ENCODE data around the gene DGKB. TPM values are rescaled to one million over a fixed set of nuclear protein-coding genes. Genes with fewer than 3 reads are reported as not detected.

Gene DGKB
- total RNA-seq, 1 donor from 2014 or later, result not detected

DNA sequence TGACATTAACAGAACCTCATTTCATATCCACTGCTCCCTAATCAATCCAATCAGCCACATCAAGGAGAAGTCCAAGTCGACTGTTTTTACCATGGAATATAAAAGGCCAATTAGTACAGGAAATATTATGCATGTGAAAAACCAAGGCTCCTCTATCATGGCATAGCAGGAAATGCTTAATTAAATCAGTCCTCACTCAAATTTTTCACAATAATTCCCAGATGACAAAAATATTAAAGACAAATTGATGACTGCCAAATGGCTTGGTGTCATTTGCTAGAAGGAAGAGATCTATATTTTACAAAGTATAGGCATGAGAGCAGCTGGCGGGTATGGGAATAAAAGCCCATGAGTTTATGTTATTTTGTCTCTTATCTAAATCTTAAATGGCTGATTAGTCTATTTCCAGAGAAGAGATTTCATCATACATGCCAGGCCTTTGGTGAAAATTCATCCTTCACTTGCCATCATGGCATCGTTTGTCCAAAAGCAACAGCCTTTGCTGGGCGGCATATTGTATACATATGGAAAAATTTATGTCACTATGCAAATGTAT, 219.6 kb downstream of the DGKB start:
- no peaks in the 10 kb centered on the region for H3K4me1 Mint-ChIP-seq (ENCODE audit: low read depth)
- H3K27ac Mint-ChIP-seq, result no peak overlapping the region
- H3K36me3 Mint-ChIP-seq (ENCODE audit: low read depth), result no peaks in the 10 kb centered on the region
- intact Hi-C loops (cut with micrococcal nuclease), result no loop called here
- no peak for DNase-seq (ENCODE audit: low spot score)
- H3K4me3 Mint-ChIP-seq, result no peak overlapping the region
- H3K27me3 Mint-ChIP-seq (ENCODE audit: insufficient read depth), result no peaks in the 10 kb centered on the region
- no peaks in the 10 kb centered on the region for H3K9me3 Mint-ChIP-seq

DNA sequence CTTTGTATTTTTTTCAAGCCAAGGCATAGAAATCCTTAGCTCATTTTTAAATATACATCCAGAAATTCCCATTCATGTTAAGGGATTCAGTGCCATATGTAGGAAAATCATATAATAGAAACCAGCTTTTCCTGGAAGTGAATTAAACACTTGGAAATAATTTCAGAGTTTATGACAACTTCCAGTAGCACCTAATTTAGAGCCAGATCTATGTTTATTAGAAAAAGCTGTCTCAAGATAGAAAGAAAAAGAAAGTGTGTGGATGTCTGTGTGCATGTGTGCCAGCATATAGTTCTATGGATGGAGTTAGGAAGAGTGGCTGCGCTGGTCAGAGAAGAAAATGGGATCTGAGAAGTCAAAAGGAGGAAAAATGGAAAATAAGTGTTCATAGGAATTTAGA, 225.7 kb downstream of the DGKB start:
- DNase-seq (ENCODE audit: low spot score), result no peak
- Mint-ChIP-seq H3K4me3 (no peak overlapping the region), H3K9me3 (no peaks in the 10 kb centered on the region), H3K27ac (no peak overlapping the region), H3K27me3 (ENCODE audit: insufficient read depth) (no peaks in the 10 kb centered on the region), H3K4me1 (ENCODE audit: low read depth) (no peaks in the 10 kb centered on the region), H3K36me3 (ENCODE audit: low read depth) (no peaks in the 10 kb centered on the region)
- intact Hi-C loops (cut with micrococcal nuclease), result no loop called here

DNA sequence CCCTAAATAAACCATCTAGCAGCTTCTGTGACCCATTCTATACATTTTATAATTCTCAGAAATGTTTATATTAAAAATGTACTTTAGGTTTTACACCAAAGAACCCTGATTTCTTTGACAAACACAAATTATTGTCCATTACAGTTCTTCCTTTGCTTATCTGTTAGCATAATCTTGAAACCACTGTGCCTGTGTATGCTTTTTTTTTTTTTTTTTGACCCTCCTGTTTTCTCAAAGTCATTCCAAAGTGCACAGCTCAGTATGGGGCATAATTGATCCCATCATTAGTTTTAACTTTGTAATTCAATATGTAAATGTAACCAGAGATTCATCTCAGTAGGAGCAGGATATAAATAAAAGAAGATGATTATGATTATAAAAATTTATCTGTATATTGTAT, 229.3 kb downstream of the DGKB start:
- no peak overlapping the region for H3K4me3 Mint-ChIP-seq

DNA sequence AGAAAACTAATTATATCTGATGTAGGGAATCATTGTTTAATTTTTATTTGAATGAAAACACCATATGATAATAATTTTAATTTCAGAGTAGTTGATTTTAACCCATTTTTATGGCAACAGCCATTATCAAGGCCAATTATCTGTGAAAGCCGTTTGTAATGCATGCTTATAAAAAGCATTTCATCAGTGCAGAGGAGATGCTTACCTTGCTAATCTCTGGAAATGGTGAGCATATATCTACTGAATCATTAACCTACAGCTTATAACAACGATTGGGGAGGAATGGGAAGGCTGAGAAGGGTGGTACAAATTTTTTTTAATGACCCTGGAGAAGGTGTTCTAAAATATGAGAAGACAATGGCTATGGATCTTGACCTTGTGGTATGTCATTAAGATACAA, 235.6 kb downstream of the DGKB start:
- Mint-ChIP-seq H3K4me3 (no peak overlapping the region), H3K27ac (no peak overlapping the region), H3K9me3 (no peaks in the 10 kb centered on the region), H3K4me1 (ENCODE audit: low read depth) (no peaks in the 10 kb centered on the region), H3K36me3 (ENCODE audit: low read depth) (no peaks in the 10 kb centered on the region), H3K27me3 (ENCODE audit: insufficient read depth) (no peaks in the 10 kb centered on the region)
- intact Hi-C loops (cut with micrococcal nuclease), result no loop called here
- DNase-seq (ENCODE audit: low spot score), result no peak

More for the DNA sequence above, 229.3 kb downstream of the DGKB start:
- no peaks in the 10 kb centered on the region for H3K4me1 Mint-ChIP-seq (ENCODE audit: low read depth)
- H3K27me3 Mint-ChIP-seq (ENCODE audit: insufficient read depth), result no peaks in the 10 kb centered on the region
- H3K36me3 Mint-ChIP-seq (ENCODE audit: low read depth), result no peaks in the 10 kb centered on the region
- no peak overlapping the region for H3K27ac Mint-ChIP-seq
- no peak for DNase-seq (ENCODE audit: low spot score)
- H3K9me3 Mint-ChIP-seq, result no peaks in the 10 kb centered on the region
- intact Hi-C loops (cut with micrococcal nuclease), result no loop called here

DNA sequence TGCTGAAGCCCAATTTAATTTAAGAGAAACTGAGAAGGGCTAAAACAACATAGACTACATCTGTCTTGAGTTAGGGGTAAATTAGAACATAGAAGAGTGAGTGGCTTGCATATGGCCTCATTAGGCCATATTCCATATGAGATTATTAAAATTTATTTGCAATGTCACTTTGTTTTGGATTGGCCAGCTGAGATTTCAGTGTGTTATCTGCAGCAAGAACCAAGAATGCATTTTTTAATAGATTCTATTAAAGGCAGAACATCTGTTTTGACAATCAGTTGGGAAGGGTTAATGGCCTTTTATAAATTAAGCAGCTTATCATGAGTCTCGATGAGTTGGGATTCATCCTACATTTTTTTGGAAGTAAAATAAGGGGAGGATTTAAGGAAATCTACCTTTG, 236.2 kb downstream of the DGKB start:
- no peaks in the 10 kb centered on the region for H3K9me3 Mint-ChIP-seq

DNA sequence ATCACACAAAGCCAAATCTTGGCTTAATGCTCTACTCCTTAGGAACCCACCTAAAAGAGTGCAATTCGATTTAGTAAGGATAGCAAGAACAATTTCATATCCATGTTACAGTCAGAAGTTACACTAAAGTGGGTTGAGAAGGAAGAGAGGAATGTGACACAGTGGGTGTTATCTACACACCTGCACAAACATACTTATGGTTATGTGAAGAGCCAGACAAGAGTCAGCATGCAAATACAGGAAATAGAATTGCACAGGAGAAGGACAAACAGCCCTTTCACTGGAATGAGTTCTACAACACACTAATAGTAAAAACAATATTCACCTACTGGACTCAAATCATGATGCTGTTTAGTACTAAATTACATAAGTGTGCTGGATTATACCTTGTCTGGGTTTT, 262.8 kb downstream of the DGKB start:
- Mint-ChIP-seq H3K27ac (no peak overlapping the region), H3K9me3 (peaks cover 10% of the 10 kb centered on the region), H3K36me3 (ENCODE audit: low read depth) (no peaks in the 10 kb centered on the region), H3K4me3 (no peak overlapping the region), H3K27me3 (ENCODE audit: insufficient read depth) (peaks cover 1% of the 10 kb centered on the region), H3K4me1 (ENCODE audit: low read depth) (no peaks in the 10 kb centered on the region)
- intact Hi-C loops (cut with micrococcal nuclease), result no loop called here
- DNase-seq (ENCODE audit: low spot score), result no peak

More for the DNA sequence above, 236.2 kb downstream of the DGKB start:
- Mint-ChIP-seq H3K4me3 (no peak overlapping the region), H3K4me1 (ENCODE audit: low read depth) (no peaks in the 10 kb centered on the region), H3K27me3 (ENCODE audit: insufficient read depth) (no peaks in the 10 kb centered on the region), H3K36me3 (ENCODE audit: low read depth) (no peaks in the 10 kb centered on the region), H3K27ac (no peak overlapping the region)
- no peak for DNase-seq (ENCODE audit: low spot score)
- intact Hi-C loops (cut with micrococcal nuclease), result no loop called here

DNA sequence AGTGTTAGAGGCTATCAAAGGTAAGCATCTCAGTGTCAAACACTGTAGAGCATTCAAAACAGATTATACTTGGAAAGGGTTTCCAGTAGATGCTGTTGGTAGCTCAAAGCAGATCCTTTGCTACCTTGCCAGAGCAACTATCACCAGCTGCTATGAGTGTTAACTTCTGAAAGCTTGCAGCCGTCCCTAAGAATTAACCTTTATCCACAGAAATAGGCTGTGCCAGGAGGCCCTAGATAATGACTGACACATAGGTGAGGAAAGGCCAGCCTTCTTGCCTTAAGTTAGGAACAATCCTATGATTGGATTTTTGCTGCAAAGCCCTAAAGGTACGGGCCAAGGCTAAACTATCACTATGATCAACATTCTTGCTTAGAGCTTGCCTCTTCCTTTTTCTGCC, 263.2 kb downstream of the DGKB start:
- no peak overlapping the region for H3K27ac Mint-ChIP-seq
- no peak for DNase-seq (ENCODE audit: low spot score)
- H3K4me1 Mint-ChIP-seq (ENCODE audit: low read depth), result no peaks in the 10 kb centered on the region
- no peaks in the 10 kb centered on the region for H3K36me3 Mint-ChIP-seq (ENCODE audit: low read depth)
- intact Hi-C loops (cut with micrococcal nuclease), result no loop called here
- peaks cover 6% of the 10 kb centered on the region for H3K9me3 Mint-ChIP-seq
- H3K27me3 Mint-ChIP-seq (ENCODE audit: insufficient read depth), result peaks cover 1% of the 10 kb centered on the region
- H3K4me3 Mint-ChIP-seq, result no peak overlapping the region

DNA sequence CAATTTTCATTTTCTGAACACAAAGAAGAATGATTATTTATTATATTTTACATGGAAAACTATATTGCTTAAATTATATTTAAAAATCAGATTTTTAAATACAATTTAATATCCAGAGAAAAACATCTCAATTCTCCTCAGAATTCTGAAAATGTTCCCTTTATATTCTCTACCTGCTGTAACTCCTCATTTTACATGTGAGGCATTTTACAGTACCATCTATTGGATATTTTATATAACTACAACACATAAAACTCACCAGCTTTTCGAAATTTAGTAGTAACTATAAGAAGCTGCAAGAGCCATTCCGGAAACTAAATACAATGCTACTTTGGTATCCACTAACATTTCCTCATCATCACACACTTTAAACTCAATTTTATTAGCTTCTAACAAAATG, 264.6 kb downstream of the DGKB start:
- no peaks in the 10 kb centered on the region for H3K4me1 Mint-ChIP-seq (ENCODE audit: low read depth)
- intact Hi-C loops (cut with micrococcal nuclease), result no loop called here
- H3K9me3 Mint-ChIP-seq, result no peaks in the 10 kb centered on the region
- H3K36me3 Mint-ChIP-seq (ENCODE audit: low read depth), result no peaks in the 10 kb centered on the region
- peaks cover 1% of the 10 kb centered on the region for H3K27me3 Mint-ChIP-seq (ENCODE audit: insufficient read depth)
- no peak overlapping the region for H3K4me3 Mint-ChIP-seq
- DNase-seq (ENCODE audit: low spot score), result no peak
- H3K27ac Mint-ChIP-seq, result no peak overlapping the region

DNA sequence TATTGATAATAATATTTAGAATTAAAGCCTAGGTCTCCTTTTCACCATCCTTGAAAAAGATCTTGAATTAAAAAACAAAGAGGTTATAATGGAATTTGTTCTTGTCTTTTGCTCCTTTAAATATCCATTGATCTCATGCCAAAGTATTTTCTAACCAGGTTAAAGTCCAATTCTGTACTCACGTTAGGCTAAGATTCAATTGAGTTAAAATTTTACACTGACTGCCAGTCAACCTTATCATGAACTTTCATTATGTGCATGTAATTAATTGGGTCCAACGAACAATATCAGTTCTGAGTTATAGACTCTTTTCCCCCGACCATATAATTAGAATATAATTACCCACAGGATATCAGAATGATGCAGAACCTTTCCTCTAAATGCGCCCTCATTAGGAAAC, 266.6 kb downstream of the DGKB start:
- Mint-ChIP-seq H3K36me3 (ENCODE audit: low read depth) (no peaks in the 10 kb centered on the region), H3K4me3 (no peak overlapping the region), H3K4me1 (ENCODE audit: low read depth) (no peaks in the 10 kb centered on the region), H3K27ac (no peak overlapping the region), H3K27me3 (ENCODE audit: insufficient read depth) (peaks cover 1% of the 10 kb centered on the region), H3K9me3 (no peaks in the 10 kb centered on the region)
- DNase-seq (ENCODE audit: low spot score), result no peak
- intact Hi-C loops (cut with micrococcal nuclease), result no loop called here

DNA sequence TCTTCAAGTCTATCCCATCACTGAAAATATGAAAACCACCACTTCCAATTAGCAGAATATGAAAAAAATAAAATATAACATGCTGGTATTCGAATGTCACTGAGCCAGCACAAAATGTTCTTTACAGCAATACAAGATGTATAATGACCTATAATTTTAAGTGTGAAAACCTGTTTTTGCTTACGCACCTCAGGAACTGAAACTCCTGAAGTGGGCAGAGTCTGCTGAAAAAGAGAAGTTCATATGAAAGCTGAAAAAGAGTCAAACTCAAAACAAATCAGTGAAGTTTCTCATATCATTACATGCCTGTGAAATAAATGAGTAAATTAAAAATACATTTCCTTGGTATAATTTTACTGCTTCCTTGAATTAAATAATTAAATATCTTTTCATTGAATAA, 272.5 kb downstream of the DGKB start:
- H3K4me3 Mint-ChIP-seq, result no peak overlapping the region
- DNase-seq (ENCODE audit: low spot score), result no peak
- intact Hi-C loops (cut with micrococcal nuclease), result no loop called here
- H3K4me1 Mint-ChIP-seq (ENCODE audit: low read depth), result no peaks in the 10 kb centered on the region
- no peaks in the 10 kb centered on the region for H3K27me3 Mint-ChIP-seq (ENCODE audit: insufficient read depth)
- no peaks in the 10 kb centered on the region for H3K9me3 Mint-ChIP-seq
- H3K36me3 Mint-ChIP-seq (ENCODE audit: low read depth), result no peaks in the 10 kb centered on the region
- no peak overlapping the region for H3K27ac Mint-ChIP-seq

DNA sequence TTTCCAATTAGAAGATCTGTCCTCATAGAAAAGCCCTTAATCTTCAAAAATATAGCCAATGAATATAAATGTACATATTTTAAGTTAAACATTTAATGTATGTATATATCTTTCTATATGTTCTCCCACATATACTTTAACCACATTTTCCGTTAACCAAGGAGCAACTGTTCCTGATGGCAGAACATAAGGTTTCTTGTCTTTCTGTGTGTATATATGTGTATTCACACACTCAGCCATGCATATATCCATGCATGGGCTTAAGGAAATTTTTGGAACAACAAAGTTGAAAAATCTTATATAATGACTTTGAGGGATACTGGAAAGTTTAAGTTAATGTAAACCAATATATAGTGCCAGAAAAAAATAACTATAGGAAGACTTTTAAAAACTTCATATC, 274.0 kb downstream of the DGKB start:
- Mint-ChIP-seq H3K27me3 (ENCODE audit: insufficient read depth) (no peaks in the 10 kb centered on the region), H3K27ac (no peak overlapping the region), H3K36me3 (ENCODE audit: low read depth) (no peaks in the 10 kb centered on the region), H3K9me3 (no peaks in the 10 kb centered on the region), H3K4me1 (ENCODE audit: low read depth) (no peaks in the 10 kb centered on the region), H3K4me3 (no peak overlapping the region)
- intact Hi-C loops (cut with micrococcal nuclease), result no loop called here
- no peak for DNase-seq (ENCODE audit: low spot score)

DNA sequence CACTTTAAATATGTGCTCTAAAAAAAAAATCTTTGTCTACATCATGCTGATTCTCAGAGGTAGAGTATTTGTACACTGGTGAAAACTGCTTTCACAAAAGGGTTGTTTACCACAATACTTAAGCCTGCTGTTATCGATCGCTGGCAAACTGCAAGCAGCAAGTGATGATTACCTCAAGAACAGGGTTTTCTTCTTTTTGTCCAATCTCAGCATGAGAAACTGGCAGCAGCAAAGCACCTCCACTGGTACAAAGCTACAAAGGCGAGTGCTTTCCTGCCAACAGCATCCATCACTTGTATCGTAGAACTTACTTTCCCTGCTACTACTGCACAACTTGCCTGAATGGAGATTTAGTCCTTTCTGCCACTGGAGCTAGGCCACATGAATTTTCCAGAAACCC, 276.5 kb downstream of the DGKB start:
- no peaks in the 10 kb centered on the region for H3K9me3 Mint-ChIP-seq
- H3K4me3 Mint-ChIP-seq, result no peak overlapping the region
- no peaks in the 10 kb centered on the region for H3K27me3 Mint-ChIP-seq (ENCODE audit: insufficient read depth)
- DNase-seq (ENCODE audit: low spot score), result no peak
- no peaks in the 10 kb centered on the region for H3K36me3 Mint-ChIP-seq (ENCODE audit: low read depth)
- no peaks in the 10 kb centered on the region for H3K4me1 Mint-ChIP-seq (ENCODE audit: low read depth)
- intact Hi-C loops (cut with micrococcal nuclease), result no loop called here
- H3K27ac Mint-ChIP-seq, result no peak overlapping the region

DNA sequence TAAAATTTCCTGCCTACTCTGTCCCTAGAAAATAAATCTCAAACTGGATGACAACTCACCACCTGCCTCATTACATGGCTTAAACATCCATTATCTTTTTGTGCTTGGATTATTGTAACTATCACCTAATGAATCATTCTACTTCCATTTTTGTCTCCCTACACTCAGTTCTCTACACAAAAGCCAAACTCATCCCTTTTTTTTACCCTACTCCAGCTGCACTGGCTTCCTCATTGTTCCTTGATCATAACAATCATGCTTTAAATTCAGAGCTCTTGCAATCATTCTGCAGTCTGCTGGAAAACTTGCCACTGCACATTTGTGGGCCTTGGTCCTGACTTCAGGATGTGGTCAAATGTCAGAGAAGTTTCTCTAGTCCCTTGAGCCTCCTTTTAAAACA, 280.0 kb downstream of the DGKB start:
- intact Hi-C loops (cut with micrococcal nuclease), result no loop called here
- H3K36me3 Mint-ChIP-seq (ENCODE audit: low read depth), result no peaks in the 10 kb centered on the region
- H3K4me3 Mint-ChIP-seq, result no peak overlapping the region

DNA sequence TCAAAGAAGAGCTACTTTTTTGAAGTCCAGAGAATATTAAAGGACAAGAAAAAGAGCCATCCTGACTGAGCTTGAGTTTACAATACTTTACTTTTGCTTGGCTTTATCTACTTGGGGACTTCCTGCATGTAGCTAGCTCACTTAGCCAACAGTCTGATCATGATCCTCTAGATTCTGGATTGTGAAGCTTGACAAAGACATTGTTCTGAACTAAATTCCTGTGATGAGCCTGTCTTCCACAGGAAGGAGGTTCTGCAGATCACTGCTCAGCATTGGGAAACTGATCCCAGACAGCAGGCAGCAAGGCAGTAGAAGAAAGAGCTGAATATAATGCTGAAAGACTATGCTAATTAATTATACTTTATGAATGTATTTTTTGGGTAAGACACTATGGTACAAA, 296.4 kb downstream of the DGKB start:
- no peak overlapping the region for H3K4me3 Mint-ChIP-seq
- H3K36me3 Mint-ChIP-seq (ENCODE audit: low read depth), result no peaks in the 10 kb centered on the region
- H3K27ac Mint-ChIP-seq, result no peak overlapping the region
- intact Hi-C loops (cut with micrococcal nuclease), result no loop called here
- H3K9me3 Mint-ChIP-seq, result peaks cover 6% of the 10 kb centered on the region
- no peaks in the 10 kb centered on the region for H3K4me1 Mint-ChIP-seq (ENCODE audit: low read depth)
- DNase-seq (ENCODE audit: low spot score), result no peak
- H3K27me3 Mint-ChIP-seq (ENCODE audit: insufficient read depth), result no peaks in the 10 kb centered on the region

More for the DNA sequence above, 280.0 kb downstream of the DGKB start:
- H3K4me1 Mint-ChIP-seq (ENCODE audit: low read depth), result no peaks in the 10 kb centered on the region
- no peaks in the 10 kb centered on the region for H3K9me3 Mint-ChIP-seq
- no peak overlapping the region for H3K27ac Mint-ChIP-seq
- no peaks in the 10 kb centered on the region for H3K27me3 Mint-ChIP-seq (ENCODE audit: insufficient read depth)
- DNase-seq (ENCODE audit: low spot score), result no peak
